SIG-M5 (cell line): ENCODE results near the gene UGT2A3.
"Not testable (repeated sequence)": the region's sequence is repeated elsewhere in the genome, so short reads cannot be mapped to it uniquely, and the experiment has no call there.

Experiments used
- DNase-seq: peaks from one replicate; lab custom pipeline; 2025; lab: John Stamatoyannopoulos, UW

Gene UGT2A3

DNA sequence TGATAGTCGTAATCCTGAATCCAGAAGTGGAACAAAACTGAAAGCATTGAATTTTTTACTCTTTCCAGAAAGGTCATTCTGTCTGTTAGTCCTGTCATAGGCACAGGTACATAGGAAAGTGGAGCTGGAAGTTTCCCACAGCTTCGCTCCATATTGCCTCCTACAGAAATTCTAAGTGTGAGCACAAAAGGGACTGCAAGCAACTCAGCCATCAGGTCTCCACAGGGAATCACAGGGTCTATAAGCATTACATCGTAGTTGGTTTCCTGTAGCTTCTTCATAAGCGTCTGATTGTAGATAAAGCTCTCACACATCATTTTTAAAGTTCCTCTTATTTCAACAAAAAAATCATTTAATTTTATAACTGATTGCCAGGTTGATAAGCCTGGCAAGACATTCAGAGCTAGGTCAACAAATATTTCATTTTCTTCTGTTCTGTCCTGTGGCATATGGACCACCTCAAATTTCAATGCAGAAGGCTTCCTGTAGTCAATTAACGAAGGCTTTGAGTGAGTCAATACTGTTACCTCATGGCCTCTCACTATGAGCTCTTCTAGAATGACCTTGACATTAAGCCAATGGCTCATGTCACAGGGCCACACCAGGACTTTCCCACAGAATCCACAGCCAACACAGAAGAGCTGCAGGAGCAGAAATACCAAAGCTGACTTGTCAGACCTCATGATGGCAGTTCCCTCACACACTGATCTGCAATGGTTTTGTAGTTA lies at the start of gene UGT2A3:
Gene UGT2A3 (minus strand): TSS at position 727 of the 728 bp plus-strand sequence. CDS start 44 bp downstream, at position 683.
- DNase-seq = no peak

DNA sequence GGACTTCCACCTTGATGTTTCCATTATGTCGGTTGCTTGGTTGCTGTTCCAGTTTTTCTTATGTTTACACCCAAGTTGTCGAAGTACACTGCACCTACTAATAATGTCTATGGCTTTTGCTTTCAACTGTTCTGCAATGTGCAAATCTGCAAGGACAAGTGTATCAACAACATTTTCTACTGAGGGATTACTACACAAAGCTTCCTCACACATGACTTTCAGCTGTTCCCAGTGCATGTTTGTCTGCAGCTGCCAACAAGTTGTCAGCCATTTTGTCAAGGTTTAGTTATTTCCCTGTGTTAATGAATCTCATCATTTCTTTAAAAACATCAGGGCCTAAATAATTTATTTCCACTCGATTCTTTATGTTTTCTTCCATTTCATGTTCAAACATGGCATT lies 45.4 kb upstream of the UGT2A3 start:
- DNase-seq = no peak

DNA sequence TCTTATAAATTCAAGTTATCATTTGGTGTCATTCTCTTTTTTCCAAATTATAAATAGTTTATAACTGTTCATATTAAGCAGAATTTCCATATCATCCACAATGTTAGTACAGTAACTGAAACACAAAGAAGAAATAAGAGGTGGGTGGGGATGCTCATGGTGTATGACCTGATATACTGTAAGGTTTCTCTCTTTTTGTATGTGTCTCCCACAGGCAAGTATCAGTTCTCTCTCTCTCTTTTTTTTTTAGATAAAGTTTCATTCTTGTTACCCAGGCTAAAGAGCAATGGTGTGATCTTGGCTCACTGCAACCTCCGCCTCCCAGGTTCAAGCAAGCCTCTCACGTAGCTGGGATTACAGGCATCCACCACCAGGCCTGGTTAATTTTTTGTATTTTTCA lies 43.7 kb upstream of the UGT2A3 start:
- DNase-seq = no peak

DNA sequence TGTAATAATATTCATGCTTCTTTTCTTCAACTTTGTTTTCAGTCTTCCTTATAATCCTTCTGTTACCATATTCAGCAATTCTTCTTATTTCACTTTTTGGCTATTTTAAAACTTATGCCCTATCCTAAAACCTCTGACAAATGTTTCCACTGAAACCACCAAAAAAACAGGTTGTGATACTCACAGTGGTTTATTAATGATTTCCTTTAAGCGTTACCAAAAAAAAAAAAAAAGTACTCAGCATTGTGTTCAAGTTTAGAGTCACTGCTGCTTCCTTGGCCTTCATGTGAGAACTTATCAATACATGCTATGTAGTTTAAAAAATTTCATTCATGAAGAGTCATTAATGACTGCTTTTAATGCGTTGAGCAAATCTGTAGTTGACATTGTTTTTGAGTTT lies 35.4 kb upstream of the UGT2A3 start:
- no peak for DNase-seq

DNA sequence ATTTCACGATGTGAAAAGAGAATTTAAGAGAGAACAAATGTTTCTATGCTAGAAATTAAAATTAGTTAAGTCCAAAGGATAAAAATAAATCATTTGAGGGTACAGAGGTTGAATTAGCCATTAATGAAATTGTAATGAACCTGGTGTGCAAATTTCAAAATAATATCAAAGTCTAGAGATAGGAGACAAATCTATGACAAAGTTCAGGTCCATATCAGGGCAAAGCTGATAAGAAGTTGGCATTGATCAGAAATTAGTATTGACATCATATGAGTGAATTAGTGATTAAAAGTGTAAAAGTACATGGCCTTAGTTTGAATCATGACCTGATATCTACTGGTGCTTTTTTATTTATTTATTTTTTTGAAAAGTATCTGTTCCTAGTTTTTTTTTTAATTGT lies 33.8 kb upstream of the UGT2A3 start:
- no peak for DNase-seq

- DNase-seq = no peak
These were observed 33.3 kb upstream of the UGT2A3 start for GRCh38 chr4:68984947-68985346.

GRCh38 chr4:68963374-68963773 lies 11.8 kb upstream of the UGT2A3 start:
- DNase-seq = no peak

- DNase-seq = no peak
These were observed 11.3 kb upstream of the UGT2A3 start for GRCh38 chr4:68962868-68963267.

DNA sequence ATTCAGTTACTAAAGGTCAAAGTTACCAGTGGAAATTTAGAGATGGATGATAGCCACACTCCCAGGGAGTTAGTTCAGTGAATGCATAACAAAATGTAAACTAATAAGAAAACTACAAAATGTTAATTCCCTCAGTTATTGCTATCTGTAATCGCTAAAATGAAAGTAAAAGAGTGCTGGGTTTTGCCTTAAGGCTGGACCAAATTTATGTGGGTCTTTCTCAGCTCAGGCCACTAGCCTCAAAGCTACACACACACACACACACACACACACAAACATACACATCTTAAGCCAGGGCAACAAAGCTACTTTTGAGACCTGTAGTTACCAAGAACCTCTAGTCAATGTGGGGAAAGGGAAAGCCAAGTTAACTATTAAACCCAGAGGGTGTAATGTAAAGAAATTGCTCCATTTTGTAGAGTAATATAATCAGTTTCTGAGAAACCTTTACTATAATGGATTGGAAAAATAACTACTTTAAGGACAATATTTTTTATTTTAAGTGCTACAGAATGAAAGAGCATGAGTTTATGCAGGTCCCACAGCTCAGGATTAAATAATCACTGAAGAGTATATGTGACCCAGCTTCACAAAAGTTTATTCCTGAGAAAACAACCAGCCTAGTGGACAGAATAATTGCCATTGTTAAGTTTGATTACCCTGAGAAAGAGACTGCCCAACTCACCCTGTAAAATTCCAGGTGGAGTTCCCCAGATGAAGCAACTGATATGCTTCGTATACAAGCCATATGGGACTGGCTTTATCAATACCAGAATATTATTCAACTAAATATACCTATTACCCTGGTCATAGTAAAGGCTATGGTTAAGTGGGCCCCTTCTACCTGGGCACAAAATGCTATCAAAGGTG lies 8.9 kb upstream of the UGT2A3 start:
- no peak for DNase-seq

DNA sequence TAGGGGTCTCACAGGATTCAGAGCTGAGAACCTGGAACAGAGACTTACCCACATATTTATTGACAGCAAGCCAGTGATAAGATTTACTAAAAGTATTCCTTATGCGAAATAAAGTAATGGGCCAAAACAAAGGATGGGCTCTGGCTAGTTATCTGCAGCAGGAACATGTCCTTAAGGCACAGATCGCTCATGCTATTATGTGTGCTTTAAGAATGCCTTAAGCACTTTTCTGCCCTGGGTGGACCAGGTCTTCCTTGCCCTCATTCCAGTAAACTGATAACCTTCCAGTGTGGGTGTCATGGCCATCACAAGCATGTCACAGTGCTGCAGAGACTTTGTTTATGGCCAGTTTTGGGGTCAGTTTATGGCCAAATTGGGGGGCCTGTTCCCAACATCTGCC lies 7.5 kb upstream of the UGT2A3 start:
- DNase-seq = not testable (repeated sequence)

GRCh38 chr4:68954126-68954525 lies 2.5 kb upstream of the UGT2A3 start:
- no peak for DNase-seq

DNA sequence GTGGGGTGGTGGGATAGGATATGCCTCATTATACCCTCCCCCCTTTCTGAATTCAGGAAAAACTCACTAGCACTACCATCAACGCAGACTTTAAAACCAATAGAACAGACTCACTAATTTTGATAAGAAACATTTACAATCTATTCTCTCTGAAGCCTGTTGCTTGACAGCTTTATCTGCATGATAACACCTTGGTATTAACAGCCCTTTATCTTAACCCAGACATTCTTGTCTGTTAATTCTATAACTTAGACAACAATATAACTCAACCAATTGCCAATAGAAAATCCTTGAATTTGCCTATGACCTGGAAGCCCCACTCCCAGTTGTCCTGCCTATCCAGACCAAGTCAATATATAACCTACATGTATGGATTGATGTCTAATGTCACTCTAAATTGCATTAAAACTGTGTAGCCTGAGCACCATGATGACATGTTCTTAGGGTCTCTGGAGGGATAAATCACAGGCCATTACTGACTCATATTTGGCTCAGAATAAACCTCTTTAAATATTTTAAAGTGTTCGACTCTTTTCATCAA lies 1.5 kb upstream of the UGT2A3 start:
- DNase-seq = no peak

DNA sequence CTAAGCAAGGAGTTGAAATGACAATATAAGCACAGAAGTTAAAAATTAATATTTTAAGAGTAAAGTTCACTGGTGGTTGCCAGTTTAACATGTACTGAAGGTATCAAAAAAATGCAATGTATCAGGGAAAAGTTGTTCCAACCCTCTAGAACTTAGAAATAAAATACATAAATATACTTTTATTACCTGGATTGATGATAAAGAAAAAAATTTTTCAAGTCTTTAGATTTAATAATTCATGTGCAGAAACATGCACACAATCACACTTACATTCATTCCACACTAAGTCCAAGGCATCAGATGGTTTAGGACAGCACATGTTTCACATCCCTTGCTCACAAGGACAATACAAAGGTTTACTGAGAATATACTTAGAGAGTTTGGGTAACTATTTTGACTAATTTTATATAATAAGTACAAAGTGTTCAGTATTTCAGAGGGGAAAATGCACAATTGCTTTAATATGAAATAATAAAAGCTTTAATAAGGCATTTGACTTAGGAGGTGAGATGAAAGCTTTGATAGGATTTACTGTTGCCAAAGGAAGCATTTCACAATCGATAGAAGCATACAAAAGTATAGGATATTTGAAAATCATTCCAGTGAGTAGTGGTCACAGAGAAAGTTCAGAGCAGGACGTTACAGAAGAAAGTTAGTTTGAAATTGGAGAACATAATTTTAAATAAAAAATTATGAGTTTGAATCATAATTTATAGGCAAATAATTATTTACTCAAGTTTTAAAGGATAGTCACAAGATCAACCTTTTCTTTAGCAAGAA lies 392 bp upstream of the UGT2A3 start:
- DNase-seq = no peak

GRCh38 chr4:68950033-68950432 lies 1.6 kb downstream of the UGT2A3 start:
- no peak for DNase-seq

- no peak for DNase-seq
These were observed 2.6 kb downstream of the UGT2A3 start for GRCh38 chr4:68948985-68949384.

- DNase-seq = no peak
These were observed 3.4 kb downstream of the UGT2A3 start for GRCh38 chr4:68948044-68948743.

GRCh38 chr4:68929076-68929737 lies 22.4 kb downstream of the UGT2A3 start:
- no peak for DNase-seq

GRCh38 chr4:68927165-68927564 lies 24.4 kb downstream of the UGT2A3 start:
- no peak for DNase-seq

DNA sequence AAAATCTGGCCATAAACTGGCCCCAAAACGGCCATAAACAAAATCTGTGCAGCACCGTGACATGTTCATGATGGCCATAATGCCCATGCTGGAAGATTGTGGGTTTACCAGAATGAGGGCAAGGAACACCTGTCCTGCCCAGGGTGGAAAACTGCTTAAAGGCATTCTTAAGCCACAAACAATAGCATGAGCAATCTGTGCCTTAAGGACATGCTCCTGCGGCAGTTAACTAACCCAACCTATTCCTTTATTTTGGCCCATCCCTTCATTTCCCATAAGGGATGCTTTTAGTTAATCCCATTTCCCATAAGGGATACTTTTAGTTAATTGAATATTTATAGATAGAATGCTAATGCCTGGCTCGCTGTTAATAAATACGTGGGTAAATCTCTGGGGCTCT lies 29.4 kb downstream of the UGT2A3 start:
- not testable (repeated sequence) for DNase-seq

- DNase-seq = no peak
These were observed 30.6 kb downstream of the UGT2A3 start for GRCh38 chr4:68921051-68921450.

- DNase-seq = no peak
These were observed 34.6 kb downstream of the UGT2A3 start for GRCh38 chr4:68917016-68917415.
